Kidney (tissue), 14 donors: ENCODE measurements around the gene PTK6. TPM values are rescaled to one million over a fixed set of nuclear protein-coding genes. Genes with fewer than 3 reads are reported as not detected.
A peak's percentile ranks its signal among the peaks of the same experiment; 100 is the strongest.

Source experiments
- DNase-seq, 5 donors: peaks; one replicate each; pipeline ENCODE4 v3.0.0-alpha.2; 2013 to 2020
- FAIRE-seq: peaks from 2 replicates; lab custom pipeline; 2012; peaks lifted over from hg19 to GRCh38; lab: Jason Lieb, UNC
- H3K27ac ChIP-seq, 2 donors: one replicate each; pipeline ENCODE4 v1.7.0; 2013; ENCODE audit warnings: low read depth in 2 of 2, low read length in 2 of 2, inconsistent platforms in 1 of 2
- H3K27me3 ChIP-seq: one replicate; pipeline ENCODE4 v1.7.1; 2013; ENCODE audit warnings: low read length, inconsistent platforms; ENCODE audit not compliant: control insufficient read depth, insufficient read depth
- H3K36me3 ChIP-seq, 3 donors: one replicate each; pipeline versions ENCODE4 v1.7.0 to v1.7.1; 2013; ENCODE audit warnings: low read length in 3 of 3, control low read depth in 1 of 3, inconsistent platforms in 1 of 3; ENCODE audit not compliant: insufficient read depth in 3 of 3, control insufficient read depth in 2 of 3
- H3K4me1 ChIP-seq, 3 donors: one replicate each; pipeline versions ENCODE4 v1.7.0 to v1.7.1; 2013; ENCODE audit warnings: low read length in 3 of 3, inconsistent platforms in 1 of 3, low read depth in 1 of 3; ENCODE audit not compliant: control insufficient read depth in 2 of 3, insufficient read depth in 2 of 3
- H3K4me3 ChIP-seq, 3 donors: one replicate each; pipeline versions ENCODE4 v1.7.0 to v1.8.1; 2013; ENCODE audit warnings: low read length in 3 of 3, control low read depth in 1 of 3, inconsistent platforms in 1 of 3
- H3K9ac ChIP-seq, 3 donors: one replicate each; pipeline versions ENCODE4 v1.7.0 to v1.7.1; 2013; ENCODE audit warnings: low read length in 3 of 3, control low read depth in 1 of 3, inconsistent platforms in 1 of 3
- H3K9me3 ChIP-seq, 3 donors: one replicate each; pipeline versions ENCODE4 v1.7.0 to v1.7.1; 2013; ENCODE audit warnings: low read length in 3 of 3, control low read depth in 1 of 3, inconsistent platforms in 1 of 3; ENCODE audit not compliant: control insufficient read depth in 2 of 3, insufficient read depth in 1 of 3
- intact Hi-C: fragments of 100-400 bp; cut with DNase I; formaldehyde crosslinking; loops from one replicate; pipeline ENCODE4 v1.11.1; 2022
- polyA plus RNA-seq: library from polyadenylated mRNA; stranded (reverse); fragments of 350-450 nt; fragmentation: Illumina TruSeq; extraction: RNeasy Lipid Tissue Mini Kit (QIAGEN cat#74804); gene quantifications from one replicate; pipeline ENCODE4 v1.2.3, GENCODE V29; 2014; ENCODE audit warnings: low read depth, low replicate concordance; ENCODE audit not compliant: insufficient read depth
- total RNA-seq: library from RNA; stranded (reverse); fragmentation: NEBNext Ultra II Directional; extraction: Animal tissue kit (Norgen Biotek cat#: 25700); gene quantifications from one replicate; pipeline ENCODE4 v1.2.1, GENCODE V29; 2021
- TF ChIP-seq, protein P1 (sequence below): IDR thresholded peaks from 3 replicates; pipeline ENCODE4 v1.5.1; 2012; ENCODE audit warnings: mild to moderate bottlenecking, moderate library complexity, borderline replicate concordance; ENCODE audit not compliant: insufficient read depth; ENCODE audit errors: extremely low read depth
- donor health status: control.
- donor health status: control.
- donor health status: control.
- donor health status: control.
- donor health status: control.
- donor health status: DM: yes; HTN: yes; CAD: no.
- donor health status: Normal renal cell carcinoma (clear cell type).

Gene PTK6
- total and polyA plus RNA-seq, 2 donors from 2014 or later: 0.26 to 1.1 TPM

DNA sequence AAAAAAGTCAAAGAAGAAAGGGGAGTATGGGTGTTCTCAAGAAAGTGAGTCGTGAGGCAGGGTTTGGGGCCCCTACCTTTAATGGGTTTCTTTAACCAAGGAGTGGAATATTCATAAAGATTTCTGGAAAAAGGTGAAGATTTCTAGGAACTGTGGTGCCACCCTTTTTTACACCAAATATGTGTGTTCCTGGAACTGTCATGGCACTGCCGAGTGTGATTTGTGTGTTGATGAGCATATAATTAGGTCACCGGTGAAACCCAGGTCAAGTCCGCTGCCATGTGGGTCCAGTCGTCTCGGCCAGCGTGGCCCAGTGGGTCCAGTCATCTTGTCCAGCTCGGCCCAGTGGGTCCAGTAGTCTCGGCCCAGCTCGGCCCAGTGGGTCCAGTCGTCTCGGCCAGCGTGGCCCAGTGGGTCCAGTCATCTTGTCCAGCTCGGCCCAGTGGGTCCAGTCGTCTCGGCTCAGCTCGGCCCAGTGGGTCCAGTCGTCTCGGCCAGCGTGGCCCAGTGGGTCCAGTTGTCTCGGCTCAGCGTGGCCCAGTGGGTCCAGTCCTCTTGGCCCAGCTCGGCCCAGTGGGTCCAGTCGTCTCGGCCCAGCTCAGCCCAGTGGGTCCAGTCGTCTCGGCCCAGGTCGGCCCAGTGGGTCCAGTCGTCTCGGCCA lies 30.0 kb downstream of the PTK6 start:
- Histone ChIP-seq H3K9me3 (peaks cover 0 to 14% (median 0%) of the 10 kb centered on the region in 3 donors), H3K36me3 (no peaks in the 10 kb centered on the region), H3K27ac (no peak overlapping the region), H3K4me3 (no peak overlapping the region), H3K27me3 (no peaks in the 10 kb centered on the region), H3K4me1 (no peaks in the 10 kb centered on the region), H3K9ac (no peak overlapping the region)
- FAIRE-seq: no peak
- peak in 1 of 5 donors; percentile 61 for DNase-seq
- intact Hi-C loops: no loop called here
- TF ChIP-seq, protein P1, sequence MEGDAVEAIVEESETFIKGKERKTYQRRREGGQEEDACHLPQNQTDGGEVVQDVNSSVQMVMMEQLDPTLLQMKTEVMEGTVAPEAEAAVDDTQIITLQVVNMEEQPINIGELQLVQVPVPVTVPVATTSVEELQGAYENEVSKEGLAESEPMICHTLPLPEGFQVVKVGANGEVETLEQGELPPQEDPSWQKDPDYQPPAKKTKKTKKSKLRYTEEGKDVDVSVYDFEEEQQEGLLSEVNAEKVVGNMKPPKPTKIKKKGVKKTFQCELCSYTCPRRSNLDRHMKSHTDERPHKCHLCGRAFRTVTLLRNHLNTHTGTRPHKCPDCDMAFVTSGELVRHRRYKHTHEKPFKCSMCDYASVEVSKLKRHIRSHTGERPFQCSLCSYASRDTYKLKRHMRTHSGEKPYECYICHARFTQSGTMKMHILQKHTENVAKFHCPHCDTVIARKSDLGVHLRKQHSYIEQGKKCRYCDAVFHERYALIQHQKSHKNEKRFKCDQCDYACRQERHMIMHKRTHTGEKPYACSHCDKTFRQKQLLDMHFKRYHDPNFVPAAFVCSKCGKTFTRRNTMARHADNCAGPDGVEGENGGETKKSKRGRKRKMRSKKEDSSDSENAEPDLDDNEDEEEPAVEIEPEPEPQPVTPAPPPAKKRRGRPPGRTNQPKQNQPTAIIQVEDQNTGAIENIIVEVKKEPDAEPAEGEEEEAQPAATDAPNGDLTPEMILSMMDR: no peak

DNA sequence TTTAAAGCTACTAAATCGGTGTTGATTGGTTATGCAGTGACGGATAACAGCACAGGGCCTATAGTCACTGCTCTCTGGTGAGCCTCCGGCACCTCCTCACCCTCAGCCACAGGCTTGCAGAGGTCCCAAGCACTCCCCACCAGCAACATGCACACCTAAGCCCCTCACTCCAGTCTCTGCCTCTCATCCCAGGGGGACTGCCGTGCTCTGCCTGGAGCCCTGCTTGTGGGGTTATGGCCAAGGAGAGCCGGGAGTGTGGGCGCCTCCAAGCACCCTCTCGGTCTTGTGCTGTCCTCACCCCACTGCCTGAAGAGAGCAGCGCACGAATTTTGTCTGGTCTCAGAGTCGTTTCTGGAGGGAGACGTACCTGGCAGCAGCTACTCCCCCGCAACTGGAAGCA lies 31.5 kb downstream of the PTK6 start:
- Histone ChIP-seq H3K9me3 (peaks cover 0 to 14% (median 0%) of the 10 kb centered on the region in 3 donors), H3K9ac (no peak overlapping the region), H3K36me3 (no peaks in the 10 kb centered on the region), H3K4me3 (no peak overlapping the region), H3K4me1 (no peaks in the 10 kb centered on the region), H3K27ac (no peak overlapping the region), H3K27me3 (no peaks in the 10 kb centered on the region)
- intact Hi-C loops: no loop called here
- TF ChIP-seq, protein P1: no peak
- FAIRE-seq (no peak), DNase-seq (peak in 1 of 5 donors; percentile 44)

DNA sequence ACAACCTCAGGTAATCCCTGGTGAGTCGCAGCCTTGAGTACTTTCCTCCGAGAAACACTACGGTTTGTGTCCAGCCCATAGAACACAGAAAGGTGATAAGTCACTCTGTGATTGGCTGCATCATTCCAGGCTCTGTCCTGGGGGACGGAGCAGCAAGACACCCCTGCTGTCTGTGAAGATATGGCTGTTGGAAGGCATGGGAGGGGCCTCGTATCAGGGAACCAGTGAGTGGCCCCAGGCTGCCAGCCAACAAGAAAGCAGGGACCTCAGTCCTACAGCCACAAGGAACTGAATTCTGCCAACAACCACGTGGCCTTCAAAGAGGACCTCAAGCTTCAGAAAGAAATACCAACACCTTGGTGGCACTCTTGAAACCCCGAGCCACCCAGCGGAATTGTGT lies 31.9 kb downstream of the PTK6 start:
- DNase-seq: no peak
- Histone ChIP-seq H3K27ac (no peak overlapping the region), H3K4me1 (no peaks in the 10 kb centered on the region), H3K4me3 (no peak overlapping the region), H3K27me3 (no peaks in the 10 kb centered on the region), H3K36me3 (no peaks in the 10 kb centered on the region), H3K9ac (no peak overlapping the region), H3K9me3 (peaks cover 0 to 14% (median 0%) of the 10 kb centered on the region in 3 donors)
- intact Hi-C loops: no loop called here
- TF ChIP-seq, protein P1: no peak
- no peak for FAIRE-seq
